Hepatocyte (in vitro differentiated cells): ENCODE results near the gene NDUFB2. TPM values are rescaled to one million over a fixed set of nuclear protein-coding genes. Genes with fewer than 3 reads are reported as not detected.
A peak's percentile ranks its signal among the peaks of the same experiment; 100 is the strongest.
"Not testable (repeated sequence)": the region's sequence is repeated elsewhere in the genome, so short reads cannot be mapped to it uniquely, and the experiment has no call there.

ENCODE experiments used
- DNase-seq: peaks from one replicate; pipeline ENCODE4 v3.0.0-alpha.2; 2016; ENCODE audit warnings: low spot score
- H2AFZ ChIP-seq: fragments of 200-600 bp; sonication (generic); 2 replicates; pipeline ENCODE4 v1.6.0; 2016; ENCODE audit warnings: antibody characterized with exemption, mild to moderate bottlenecking
- H3K27ac ChIP-seq: fragments of 200-600 bp; sonication (generic); 2 replicates; pipeline ENCODE4 v1.5.1; 2016; ENCODE audit warnings: mild to moderate bottlenecking
- H3K27me3 ChIP-seq: fragments of 200-600 bp; sonication (generic); 2 replicates; pipeline ENCODE4 v1.6.1; 2016
- H3K36me3 ChIP-seq: fragments of 200-600 bp; sonication (generic); replicated peaks from 2 replicates; pipeline ENCODE4 v1.5.1; 2016; ENCODE audit warnings: low read depth; ENCODE audit not compliant: insufficient read depth
- H3K4me1 ChIP-seq: fragments of 200-600 bp; sonication (generic); 2 replicates; pipeline ENCODE4 v1.5.1; 2016; ENCODE audit warnings: mild to moderate bottlenecking, moderate library complexity; ENCODE audit not compliant: insufficient read depth
- H3K4me2 ChIP-seq: fragments of 200-600 bp; sonication (generic); 2 replicates; pipeline ENCODE4 v1.6.0; 2016
- H3K4me3 ChIP-seq: fragments of 200-600 bp; sonication (generic); 2 replicates; pipeline ENCODE4 v1.5.1; 2016; ENCODE audit warnings: mild to moderate bottlenecking
- H3K79me2 ChIP-seq: fragments of 200-600 bp; sonication (generic); 2 replicates; pipeline ENCODE4 v1.6.0; 2017; ENCODE audit warnings: mild to moderate bottlenecking
- H3K9me2 ChIP-seq: fragments of 200-600 bp; sonication (generic); replicated peaks from 2 replicates; pipeline ENCODE4 v1.6.0; 2017; ENCODE audit warnings: mild to moderate bottlenecking; ENCODE audit not compliant: insufficient read depth
- H3K9me3 ChIP-seq: fragments of 200-600 bp; sonication (generic); 2 replicates; pipeline ENCODE4 v1.5.1; 2016; ENCODE audit warnings: low read depth, mild to moderate bottlenecking
- H4K20me1 ChIP-seq: fragments of 200-600 bp; sonication (generic); 2 replicates; pipeline ENCODE4 v1.6.0; 2016; ENCODE audit warnings: mild to moderate bottlenecking; ENCODE audit not compliant: insufficient read depth, poor library complexity, severe bottlenecking
- EZH2 ChIP-seq: fragments of 200-600 bp; sonication (generic); IDR thresholded peaks from 2 replicates; pipeline ENCODE4 v1.6.1; 2016; ENCODE audit warnings: antibody characterized with exemption, mild to moderate bottlenecking, borderline replicate concordance
- EZH2phosphoT487 ChIP-seq: fragments of 200-600 bp; sonication (generic); IDR thresholded peaks from one replicate; pipeline ENCODE4 v1.6.1; 2018; ENCODE audit warnings: antibody characterized with exemption, mild to moderate bottlenecking, low read depth, moderate library complexity; ENCODE audit not compliant: unreplicated experiment, severe bottlenecking
- WGBS: methylation state at CpG from one replicate; pipeline ENCODE4 v1.1.6; 2016; ENCODE audit warnings: low lambda C conversion rate; ENCODE audit errors: missing lambda C conversion rate; 5-methylcytosine and 5-hydroxymethylcytosine counted together
- polyA plus RNA-seq: library from polyadenylated mRNA; unstranded; fragments of >200 nt; fragmentation: Nextera tagmentation; extraction: Ambion mirVana; gene quantifications from 2 replicates; pipeline ENCODE4 v1.2.1, GENCODE V29; 2016
- total RNA-seq: library from RNA; depleted of rRNA; stranded (reverse); fragments of >200 nt; gene quantifications from 2 replicates; pipeline ENCODE4 v1.2.3, GENCODE V29; 2014
- TF ChIP-seq, protein P1 (sequence below): fragments of 200-600 bp; sonication (generic); IDR thresholded peaks from 2 replicates; pipeline ENCODE4 v1.5.1; 2016; ENCODE audit warnings: antibody characterized with exemption, mild to moderate bottlenecking; ENCODE audit not compliant: poor library complexity

The NDUFB2 gene
- total and polyA plus RNA-seq, 2 experiments from 2014 or later = 372 to 379 TPM

DNA sequence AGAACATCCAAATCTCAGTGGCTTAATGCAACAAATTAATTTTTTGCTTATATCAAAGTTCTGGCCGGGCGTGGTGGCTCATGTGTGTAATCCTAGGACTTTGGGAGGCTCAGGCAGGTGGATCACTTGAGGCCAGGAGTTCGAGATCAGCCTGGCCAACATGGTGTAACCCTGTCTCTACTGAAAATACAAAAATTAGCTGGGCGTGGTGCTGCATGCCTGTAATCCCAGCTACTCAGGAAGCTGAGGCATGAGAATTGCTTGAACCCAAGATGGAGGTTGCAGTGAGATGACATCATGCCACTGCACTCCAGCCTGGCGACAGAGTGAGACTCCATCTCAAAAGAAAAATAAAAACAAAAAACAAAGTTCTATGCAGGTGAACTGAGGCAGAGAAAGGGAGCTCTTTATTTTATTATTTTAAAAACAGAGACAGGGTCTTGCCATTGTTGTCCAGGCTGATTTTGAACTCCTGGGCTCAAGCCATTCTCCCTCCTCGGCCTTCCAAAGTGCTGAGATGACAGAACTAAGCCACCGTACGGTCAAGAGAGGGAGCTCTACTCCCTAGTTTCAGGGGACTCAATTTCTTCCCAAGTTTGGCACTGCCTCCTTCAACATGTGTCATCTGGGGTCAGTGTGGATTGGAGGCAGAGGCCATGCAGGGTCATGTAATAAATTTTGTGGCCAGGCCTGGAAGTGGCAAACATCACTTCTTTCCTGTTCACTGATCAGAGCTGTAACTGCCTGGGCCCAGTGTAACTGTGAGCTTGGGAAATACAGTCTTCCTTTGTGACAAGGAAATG is 21.4 kb upstream of the NDUFB2 start:
- Histone ChIP-seq H3K9me3 (no peaks in the 10 kb centered on the region), H4K20me1 (no peaks in the 10 kb centered on the region), H2AFZ (no peak overlapping the region), H3K9me2 (no peaks in the 10 kb centered on the region), H3K36me3 (no peaks in the 10 kb centered on the region), H3K4me3 (no peak overlapping the region), H3K27ac (no peak overlapping the region), H3K4me1 (peaks cover 14% of the 10 kb centered on the region), H3K4me2 (peak overlapping the region; percentile 99), H3K79me2 (no peaks in the 10 kb centered on the region), H3K27me3 (no peaks in the 10 kb centered on the region)
- 77% methylated on average over 8 of the region's 8 CpGs for WGBS
- DNase-seq = peak; percentile 32
- TF ChIP-seq EZH2 = no peak
- TF ChIP-seq, protein P1, sequence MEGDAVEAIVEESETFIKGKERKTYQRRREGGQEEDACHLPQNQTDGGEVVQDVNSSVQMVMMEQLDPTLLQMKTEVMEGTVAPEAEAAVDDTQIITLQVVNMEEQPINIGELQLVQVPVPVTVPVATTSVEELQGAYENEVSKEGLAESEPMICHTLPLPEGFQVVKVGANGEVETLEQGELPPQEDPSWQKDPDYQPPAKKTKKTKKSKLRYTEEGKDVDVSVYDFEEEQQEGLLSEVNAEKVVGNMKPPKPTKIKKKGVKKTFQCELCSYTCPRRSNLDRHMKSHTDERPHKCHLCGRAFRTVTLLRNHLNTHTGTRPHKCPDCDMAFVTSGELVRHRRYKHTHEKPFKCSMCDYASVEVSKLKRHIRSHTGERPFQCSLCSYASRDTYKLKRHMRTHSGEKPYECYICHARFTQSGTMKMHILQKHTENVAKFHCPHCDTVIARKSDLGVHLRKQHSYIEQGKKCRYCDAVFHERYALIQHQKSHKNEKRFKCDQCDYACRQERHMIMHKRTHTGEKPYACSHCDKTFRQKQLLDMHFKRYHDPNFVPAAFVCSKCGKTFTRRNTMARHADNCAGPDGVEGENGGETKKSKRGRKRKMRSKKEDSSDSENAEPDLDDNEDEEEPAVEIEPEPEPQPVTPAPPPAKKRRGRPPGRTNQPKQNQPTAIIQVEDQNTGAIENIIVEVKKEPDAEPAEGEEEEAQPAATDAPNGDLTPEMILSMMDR = peak; percentile 48

DNA sequence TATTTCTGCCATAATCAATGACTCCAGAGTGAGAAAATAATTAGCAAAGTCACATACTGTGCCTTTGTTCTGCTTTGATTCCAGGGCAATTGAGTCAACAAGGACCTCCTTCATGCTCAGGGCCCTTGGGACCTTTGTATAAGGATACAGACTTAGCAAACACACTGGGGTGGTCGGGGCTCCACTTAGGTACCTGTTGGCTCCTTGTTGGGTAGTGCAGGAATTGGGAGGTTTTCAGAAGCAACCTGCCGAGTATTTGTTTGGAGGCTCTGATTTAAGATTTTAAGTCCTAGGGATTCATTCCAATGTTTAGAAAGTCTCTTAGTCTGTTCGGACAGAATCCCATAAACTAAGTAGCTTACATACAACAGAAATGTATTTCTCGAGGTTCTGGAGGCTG is 20.8 kb upstream of the NDUFB2 start:
- Histone ChIP-seq H4K20me1 (no peaks in the 10 kb centered on the region), H3K27ac (no peak overlapping the region), H3K79me2 (no peaks in the 10 kb centered on the region), H3K9me2 (no peaks in the 10 kb centered on the region), H3K4me1 (peaks cover 14% of the 10 kb centered on the region), H3K4me2 (no peak overlapping the region), H3K4me3 (no peak overlapping the region), H3K36me3 (no peaks in the 10 kb centered on the region), H2AFZ (no peak overlapping the region), H3K27me3 (no peaks in the 10 kb centered on the region), H3K9me3 (no peaks in the 10 kb centered on the region)
- 85% methylated on average over 4 of the region's 4 CpGs for WGBS
- DNase-seq = no peak
- no peak for TF ChIP-seq EZH2phosphoT487
- no peak for TF ChIP-seq EZH2
- TF ChIP-seq, protein P1 = no peak

GRCh38 chr7:140676306-140676705 is 20.2 kb upstream of the NDUFB2 start:
- DNase-seq = no peak
- Histone ChIP-seq H3K9me2 (no peaks in the 10 kb centered on the region), H3K9me3 (no peaks in the 10 kb centered on the region), H4K20me1 (no peaks in the 10 kb centered on the region), H3K27me3 (no peaks in the 10 kb centered on the region), H3K4me2 (no peak overlapping the region), H3K27ac (no peak overlapping the region), H3K79me2 (no peaks in the 10 kb centered on the region), H3K4me3 (no peak overlapping the region), H2AFZ (no peak overlapping the region), H3K36me3 (no peaks in the 10 kb centered on the region), H3K4me1 (peaks cover 14% of the 10 kb centered on the region)
- WGBS = 93% methylated on average over 3 of the region's 3 CpGs
- TF ChIP-seq EZH2phosphoT487 = no peak
- no peak for TF ChIP-seq EZH2
- TF ChIP-seq, protein P1 = no peak

DNA sequence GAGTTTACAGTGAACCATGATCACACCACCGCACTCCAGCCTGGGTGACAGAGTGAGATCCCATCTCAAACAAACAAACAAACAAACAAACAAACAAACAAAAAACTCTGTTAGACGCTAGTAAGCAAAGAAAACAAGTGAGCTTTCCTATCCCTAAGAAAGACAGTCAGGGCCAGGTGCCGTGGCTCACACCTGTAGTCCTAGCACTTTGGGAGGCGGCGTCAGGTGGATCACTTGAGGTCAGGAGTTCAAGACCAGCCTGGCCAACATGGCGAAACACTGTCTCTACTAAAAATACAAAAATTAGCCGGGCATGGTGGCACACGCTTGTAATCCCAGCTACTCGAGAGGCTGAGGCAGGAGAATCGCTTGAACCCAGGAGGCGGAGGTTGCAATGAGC is 19.6 kb upstream of the NDUFB2 start:
- H3K36me3 ChIP-seq, H3K79me2 ChIP-seq, DNase-seq, H4K20me1 ChIP-seq, H2AFZ ChIP-seq, H3K9me3 ChIP-seq, H3K9me2 ChIP-seq, H3K27ac ChIP-seq, H3K27me3 ChIP-seq, H3K4me2 ChIP-seq, H3K4me3 ChIP-seq: not testable (repeated sequence)
- 96% methylated on average over 11 of the region's 11 CpGs for WGBS
- peaks cover 14% of the 10 kb centered on the region for H3K4me1 ChIP-seq
